GM23248 (cell line): ENCODE results near the gene KIF27. TPM values are rescaled to one million over a fixed set of nuclear protein-coding genes. Genes with fewer than 3 reads are reported as not detected.

Experiments
- DNase-seq: peaks from one replicate; pipeline ENCODE4 v3.0.0-alpha.2; 2015
- H2AFZ ChIP-seq: fragments of 200-600 bp; sonication (generic); 2 replicates; pipeline ENCODE4 v1.6.1; 2016; ENCODE audit warnings: antibody characterized with exemption
- H3F3A ChIP-seq: fragments of 200-600 bp; sonication (generic); 2 replicates; pipeline ENCODE4 v1.6.1; 2016; ENCODE audit warnings: mild to moderate bottlenecking, antibody characterized with exemption, mixed run types; ENCODE audit not compliant: insufficient read depth
- H3K27ac ChIP-seq: fragments of 200-600 bp; sonication (generic); 2 replicates; pipeline ENCODE4 v1.5.1; 2016; ENCODE audit warnings: mild to moderate bottlenecking
- H3K27me3 ChIP-seq: fragments of 200-600 bp; sonication (generic); replicated peaks from 2 replicates; pipeline ENCODE4 v1.6.1; 2016; ENCODE audit warnings: mild to moderate bottlenecking; ENCODE audit not compliant: insufficient read depth
- H3K36me3 ChIP-seq: fragments of 200-600 bp; sonication (generic); 2 replicates; pipeline ENCODE4 v1.6.1; 2016; ENCODE audit warnings: low read depth, mild to moderate bottlenecking
- H3K4me1 ChIP-seq: fragments of 200-600 bp; sonication (generic); 2 replicates; pipeline ENCODE4 v1.6.1; 2016; ENCODE audit warnings: mild to moderate bottlenecking; ENCODE audit not compliant: insufficient read depth
- H3K4me2 ChIP-seq: fragments of 200-600 bp; sonication (generic); one replicate; pipeline ENCODE4 v1.6.1; 2016; ENCODE audit warnings: mild to moderate bottlenecking; ENCODE audit not compliant: unreplicated experiment
- H3K4me3 ChIP-seq: fragments of 200-600 bp; sonication (generic); 2 replicates; pipeline ENCODE4 v1.5.1; 2016; ENCODE audit warnings: mild to moderate bottlenecking
- H3K79me2 ChIP-seq: fragments of 200-600 bp; sonication (generic); 2 replicates; pipeline ENCODE4 v1.6.1; 2016; ENCODE audit warnings: mild to moderate bottlenecking; ENCODE audit not compliant: insufficient read depth
- H3K9ac ChIP-seq: fragments of 200-600 bp; sonication (generic); 2 replicates; pipeline ENCODE4 v1.6.1; 2016; ENCODE audit warnings: mild to moderate bottlenecking
- H3K9me2 ChIP-seq: fragments of 200-600 bp; sonication (generic); 2 replicates; pipeline ENCODE4 v1.6.1; 2016; ENCODE audit warnings: mixed run types, mild to moderate bottlenecking, moderate library complexity; ENCODE audit not compliant: insufficient read depth
- H3K9me3 ChIP-seq: fragments of 200-600 bp; sonication (generic); one replicate; pipeline ENCODE4 v1.6.1; 2017; ENCODE audit warnings: low read depth
- H4K20me1 ChIP-seq: fragments of 200-600 bp; sonication (generic); 2 replicates; pipeline ENCODE4 v1.6.0; 2016; ENCODE audit not compliant: insufficient read depth
- EZH2 ChIP-seq: fragments of 200-600 bp; sonication (generic); IDR thresholded peaks from 2 replicates; pipeline ENCODE4 v1.6.1; 2018; ENCODE audit warnings: antibody characterized with exemption, mild to moderate bottlenecking; ENCODE audit not compliant: insufficient read depth, poor library complexity, severe bottlenecking
- EZH2phosphoT487 ChIP-seq: fragments of 200-600 bp; sonication (generic); IDR thresholded peaks from 2 replicates; pipeline ENCODE4 v1.6.1; 2018; ENCODE audit warnings: antibody characterized with exemption, moderate library complexity, mild to moderate bottlenecking, low read depth; ENCODE audit not compliant: insufficient read depth
- WGBS, 2 experiments: methylation state at CpG; one replicate each; pipeline ENCODE4 v1.1.6; 2015 to 2017; ENCODE audit warnings: low lambda C conversion rate in 2 of 2, low coverage in 1 of 2; ENCODE audit errors: missing lambda C conversion rate in 2 of 2; 5-methylcytosine and 5-hydroxymethylcytosine counted together
- in situ Hi-C: fragments of 300-500 bp; cut with MboI; formaldehyde crosslinking; loops from 2 replicates; pipeline ENCODE4 v1.15.0; 2020
- polyA plus RNA-seq: library from polyadenylated mRNA; unstranded; fragments of >200 nt; fragmentation: Nextera tagmentation; extraction: Ambion mirVana; gene quantifications from 2 replicates; pipeline ENCODE4 v1.2.1, GENCODE V29; 2016
- total RNA-seq: library from RNA; depleted of rRNA; stranded (reverse); fragments of >200 nt; shearing (Covaris generic); gene quantifications from 2 replicates; pipeline ENCODE4 v1.2.3, GENCODE V29; 2014

KIF27 gene
- total and polyA plus RNA-seq, 2 experiments from 2014 or later, result 1.6 to 2.5 TPM

- Histone ChIP-seq H3K36me3 (peaks cover 12% of the 10 kb centered on the region; the same call in 1 of the 2 replicates), H2AFZ (no peak overlapping the region), H3K9ac (no peak overlapping the region), H3K9me3 (no peaks in the 10 kb centered on the region), H3K4me2 (no peak overlapping the region), H3K4me1 (peaks cover 1% of the 10 kb centered on the region; the same call in 1 of the 2 replicates), H3K79me2 (no peaks in the 10 kb centered on the region), H3K4me3 (no peak overlapping the region), H3F3A (peaks cover 9% of the 10 kb centered on the region; the same call in 1 of the 2 replicates), H4K20me1 (no peaks in the 10 kb centered on the region), H3K9me2 (no peaks in the 10 kb centered on the region), H3K27me3 (no peaks in the 10 kb centered on the region), H3K27ac (no peak overlapping the region)
- TF ChIP-seq EZH2 (no peak), EZH2phosphoT487 (no peak)
- in situ Hi-C loops, result loop anchor here (5.0 kb wide), 1 partner anchor 322 kb away; no protein-coding TSS in a partner anchor
- no peak for DNase-seq
- WGBS, 2 experiments, result 94 to 96% methylated on average over 5 of the region's 5 CpGs
These were observed 19.5 kb upstream of the KIF27 start for GRCh38 chr9:83940590-83941303.

GRCh38 chr9:83937861-83938455 is 16.7 kb upstream of the KIF27 start:
- DNase-seq, result peak; percentile 74
- H3K4me1 ChIP-seq, result peaks cover 24% of the 10 kb centered on the region
- H3K27ac ChIP-seq, result no peak overlapping the region
- peaks cover 4% of the 10 kb centered on the region; the same call in 1 of the 2 replicates for H3K36me3 ChIP-seq
- H3K79me2 ChIP-seq, result no peaks in the 10 kb centered on the region
- H3K4me2 ChIP-seq, result no peak overlapping the region
- no peaks in the 10 kb centered on the region for H3K9me2 ChIP-seq
- no peaks in the 10 kb centered on the region for H3K9me3 ChIP-seq
- WGBS, 2 experiments, result 0 to 8% methylated on average over 1 of the region's 1 CpG
- in situ Hi-C loops, result no loop called here
- no peak overlapping the region for H3K9ac ChIP-seq
- no peaks in the 10 kb centered on the region for H3K27me3 ChIP-seq
- TF ChIP-seq EZH2 (no peak), EZH2phosphoT487 (no peak)
- no peak overlapping the region for H2AFZ ChIP-seq
- no peak overlapping the region for H3K4me3 ChIP-seq
- H4K20me1 ChIP-seq, result no peaks in the 10 kb centered on the region
- peaks cover 29% of the 10 kb centered on the region for H3F3A ChIP-seq

- in situ Hi-C loops, result no loop called here
- Histone ChIP-seq H3F3A (peaks cover 29% of the 10 kb centered on the region), H2AFZ (no peak overlapping the region), H3K27me3 (no peaks in the 10 kb centered on the region), H3K9ac (no peak overlapping the region), H4K20me1 (no peaks in the 10 kb centered on the region), H3K36me3 (peaks cover 4% of the 10 kb centered on the region; the same call in 1 of the 2 replicates), H3K4me3 (no peak overlapping the region), H3K27ac (no peak overlapping the region), H3K9me2 (no peaks in the 10 kb centered on the region), H3K4me2 (no peak overlapping the region), H3K4me1 (peaks cover 24% of the 10 kb centered on the region), H3K9me3 (no peaks in the 10 kb centered on the region), H3K79me2 (no peaks in the 10 kb centered on the region)
- 93 to 97% methylated on average over 6 of the region's 6 CpGs for WGBS, 2 experiments
- no peak for DNase-seq
- no peak for TF ChIP-seq EZH2phosphoT487
- TF ChIP-seq EZH2, result no peak
These were observed 15.3 kb upstream of the KIF27 start for GRCh38 chr9:83936523-83936922.

GRCh38 chr9:83935276-83935935 is 14.2 kb upstream of the KIF27 start:
- Histone ChIP-seq H3K27me3 (no peaks in the 10 kb centered on the region), H3K9ac (no peak overlapping the region), H3K27ac (no peak overlapping the region), H3K9me2 (no peaks in the 10 kb centered on the region), H3K36me3 (peaks cover 4% of the 10 kb centered on the region; the same call in 1 of the 2 replicates), H4K20me1 (no peaks in the 10 kb centered on the region), H3K4me2 (peak overlapping the region; percentile 24), H3F3A (peaks cover 29% of the 10 kb centered on the region), H3K4me3 (no peak overlapping the region), H3K9me3 (no peaks in the 10 kb centered on the region), H3K79me2 (no peaks in the 10 kb centered on the region), H3K4me1 (peaks cover 24% of the 10 kb centered on the region), H2AFZ (no peak overlapping the region)
- in situ Hi-C loops, result no loop called here
- DNase-seq, result peak; percentile 86
- WGBS, 2 experiments, result 59 to 64% methylated on average over 3 of the region's 3 CpGs
- TF ChIP-seq EZH2phosphoT487 (no peak), EZH2 (no peak)
